ELF-1 (cell line): ENCODE data around the gene CDH23.
"Not testable (repeated sequence)": the region's sequence is repeated elsewhere in the genome, so short reads cannot be mapped to it uniquely, and the experiment has no call there.

Experiments used
- DNase-seq: peaks from one replicate; pipeline ENCODE4 v3.0.0-alpha.2; 2016; ENCODE audit warnings: low read depth, low spot score

Gene CDH23

DNA sequence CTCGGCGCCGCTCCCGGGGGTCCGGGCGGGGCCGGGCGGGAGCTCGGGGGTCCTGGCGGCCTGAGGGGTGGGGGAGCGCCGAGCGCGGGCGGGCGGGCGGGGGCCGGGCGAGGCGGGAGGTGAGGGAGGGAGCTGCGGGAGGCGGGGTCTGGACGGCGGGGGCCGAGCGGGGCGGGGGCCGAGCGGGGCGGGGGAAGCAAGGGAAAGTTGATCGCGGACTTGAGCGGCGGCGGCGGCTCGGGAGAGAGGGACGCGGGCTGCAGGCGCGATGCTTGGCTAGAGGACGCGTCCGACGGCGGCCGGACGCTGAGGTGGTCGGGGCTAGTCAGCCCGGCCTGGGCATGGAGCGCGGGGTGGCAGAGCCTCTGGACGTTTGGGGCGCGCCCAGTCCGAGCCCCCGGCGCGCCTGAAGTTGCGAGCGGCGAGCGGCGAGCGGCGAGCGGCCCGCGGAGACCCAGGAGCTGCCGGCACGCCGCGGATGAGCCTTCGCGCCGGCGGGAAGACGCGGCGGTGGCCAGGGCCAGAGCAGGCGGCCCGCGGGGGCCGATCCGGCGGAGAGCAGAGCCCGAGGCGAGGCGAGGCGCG, at the start of gene CDH23:
Gene CDH23 (plus strand): TSS at position 210 of the 585 bp plus-strand sequence. CDS start 42,912 bp downstream, outside the sequence.
- peak; percentile 47 for DNase-seq

DNA sequence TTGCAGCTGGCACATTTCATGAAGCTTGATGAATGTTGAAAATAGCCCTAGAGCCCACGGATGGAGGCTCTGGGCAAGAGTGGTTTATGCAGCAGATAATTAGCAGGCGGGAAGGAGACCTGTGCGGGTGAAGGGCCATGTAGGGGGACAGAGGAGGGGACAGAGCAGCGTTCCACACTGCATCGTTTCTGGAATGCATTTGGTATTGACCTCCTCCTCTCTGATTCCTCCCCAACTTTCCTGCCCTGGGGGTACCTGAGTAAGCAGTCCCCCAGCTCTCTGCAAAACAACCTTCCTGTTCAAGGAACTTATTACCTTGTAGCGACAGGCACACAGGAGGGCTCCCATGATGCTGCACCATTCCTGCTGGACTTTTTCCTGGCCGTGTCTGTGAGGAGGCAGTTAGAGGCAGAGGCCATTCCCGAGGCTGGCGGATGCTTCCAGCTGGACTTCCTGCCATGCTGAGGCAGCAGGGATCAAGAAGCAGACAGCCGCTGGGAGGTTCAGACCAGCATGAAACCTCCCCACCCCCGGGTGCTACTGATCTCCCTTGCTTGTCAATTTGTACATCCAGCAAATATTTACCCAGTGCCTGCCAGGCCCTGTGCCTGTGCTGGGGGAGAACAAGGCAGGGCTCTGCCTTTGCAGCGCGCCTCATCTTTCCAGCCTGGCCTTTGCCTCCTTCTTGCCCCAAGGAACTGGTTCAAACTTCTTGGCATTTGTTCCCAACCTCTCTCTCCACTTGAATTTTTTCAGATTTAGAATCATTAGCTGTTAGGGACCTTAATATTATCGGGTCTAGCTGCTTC, 48.9 kb upstream of the CDH23 start:
- no peak for DNase-seq

DNA sequence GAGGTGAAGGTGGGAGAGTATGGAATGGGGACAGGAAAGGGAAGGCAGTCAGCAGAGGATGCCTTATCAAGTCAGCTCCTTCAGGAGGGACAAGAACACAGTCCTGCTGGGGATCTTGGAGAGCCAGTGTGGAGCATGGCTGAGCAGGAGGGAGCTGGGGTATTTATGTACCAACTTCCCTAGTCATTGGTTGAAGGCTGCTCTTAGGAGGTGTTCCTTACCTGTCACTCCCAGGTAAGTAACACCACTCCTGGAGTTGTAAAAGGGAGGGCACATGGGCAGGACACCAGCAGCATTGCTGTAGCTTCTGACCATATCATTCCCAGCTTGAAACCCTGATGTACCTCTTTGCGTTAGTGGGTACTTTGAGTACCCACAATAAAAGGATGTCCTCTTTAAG, 47.9 kb upstream of the CDH23 start:
- no peak for DNase-seq

DNA sequence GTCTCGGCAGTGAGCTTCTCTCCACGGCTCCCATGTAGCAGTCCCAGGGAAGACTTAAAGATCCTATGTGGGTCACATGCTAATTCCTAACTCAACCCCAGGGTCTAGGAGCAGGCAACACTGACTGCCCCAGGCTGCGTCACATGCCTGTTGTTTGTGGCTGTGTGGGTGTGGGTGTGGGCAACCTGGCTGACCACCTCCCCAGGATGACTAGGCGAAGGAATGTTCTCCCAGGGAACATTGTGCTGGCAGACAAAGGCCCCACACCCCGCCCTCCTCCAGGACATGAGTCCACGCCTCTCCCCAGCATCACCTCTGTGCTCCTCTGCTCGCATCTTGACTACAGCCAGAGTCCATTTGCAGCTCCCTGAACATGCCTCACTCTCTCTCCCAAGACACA, 47.3 kb upstream of the CDH23 start:
- peak; percentile 75 for DNase-seq

DNA sequence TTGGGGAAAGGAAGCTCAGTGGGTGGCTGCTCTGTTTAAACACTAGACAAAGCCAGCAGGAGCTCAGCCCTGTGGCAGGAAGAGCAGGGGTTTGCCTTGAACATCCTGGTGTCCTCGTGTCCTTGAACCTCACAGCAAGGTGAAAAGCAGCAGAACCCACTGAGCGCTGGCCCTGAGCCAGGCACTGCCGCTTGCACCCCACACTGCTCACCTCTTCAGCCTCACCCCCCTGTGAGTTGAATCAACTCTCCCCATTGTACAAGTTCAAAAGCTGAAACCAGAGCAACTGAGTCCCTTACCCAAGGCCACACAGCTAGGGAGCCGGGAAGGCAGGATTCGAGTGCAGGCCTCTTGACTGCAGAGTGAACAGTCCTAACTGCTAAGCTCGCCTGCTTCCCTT, 45.6 kb upstream of the CDH23 start:
- no peak for DNase-seq

DNA sequence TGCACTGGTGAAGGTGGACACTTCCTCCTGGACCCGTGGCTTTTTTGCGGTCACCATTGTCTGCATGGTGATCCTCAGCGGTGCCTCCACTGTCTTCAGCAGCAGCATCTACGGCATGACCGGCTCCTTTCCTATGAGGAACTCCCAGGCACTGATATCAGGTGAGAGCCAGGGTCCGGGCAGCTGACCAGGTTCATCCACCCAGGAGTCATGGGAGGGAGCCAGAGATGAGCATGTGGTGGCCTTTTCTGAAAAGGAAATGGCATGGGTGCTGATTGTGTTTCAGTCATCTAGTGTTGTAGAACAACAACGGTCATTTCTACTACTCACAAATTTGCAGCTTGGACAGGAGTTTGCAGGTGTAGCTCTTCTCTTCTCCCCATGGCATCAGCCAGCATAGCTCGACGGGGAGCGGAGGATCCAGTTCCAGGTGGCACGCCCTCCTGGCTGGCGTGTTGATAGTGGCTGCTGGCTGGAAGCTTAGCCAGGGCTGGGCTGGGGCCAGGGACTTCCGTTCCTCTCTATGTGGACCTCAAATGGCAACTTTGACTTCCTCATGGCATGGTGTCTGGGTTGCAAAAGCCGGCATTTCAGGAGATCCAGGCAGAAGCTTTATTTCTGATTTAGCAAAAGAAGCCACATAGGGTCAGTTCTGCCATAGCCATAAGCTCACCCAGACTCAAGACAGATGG, 44.9 kb upstream of the CDH23 start:
- no peak for DNase-seq

DNA sequence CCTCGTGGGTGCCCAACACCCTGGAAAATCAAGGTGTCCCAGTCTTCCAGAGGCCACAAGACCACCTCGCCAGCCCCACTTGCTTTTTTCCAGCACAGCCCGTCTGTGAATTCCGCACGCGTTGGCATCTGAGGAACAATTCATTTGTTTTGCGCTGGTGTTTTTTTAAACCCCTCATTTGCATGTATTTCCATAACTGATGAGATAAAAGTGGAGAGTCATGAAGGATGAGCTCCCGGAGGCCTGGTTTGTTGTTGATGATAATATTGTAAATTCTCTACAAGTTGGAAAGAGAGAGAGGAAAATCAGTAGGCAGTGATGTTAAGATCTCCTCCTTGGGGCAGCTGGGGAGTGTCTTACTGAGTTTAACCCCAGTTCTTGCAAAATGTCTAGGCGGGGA, 43.1 kb upstream of the CDH23 start:
- DNase-seq, result no peak

DNA sequence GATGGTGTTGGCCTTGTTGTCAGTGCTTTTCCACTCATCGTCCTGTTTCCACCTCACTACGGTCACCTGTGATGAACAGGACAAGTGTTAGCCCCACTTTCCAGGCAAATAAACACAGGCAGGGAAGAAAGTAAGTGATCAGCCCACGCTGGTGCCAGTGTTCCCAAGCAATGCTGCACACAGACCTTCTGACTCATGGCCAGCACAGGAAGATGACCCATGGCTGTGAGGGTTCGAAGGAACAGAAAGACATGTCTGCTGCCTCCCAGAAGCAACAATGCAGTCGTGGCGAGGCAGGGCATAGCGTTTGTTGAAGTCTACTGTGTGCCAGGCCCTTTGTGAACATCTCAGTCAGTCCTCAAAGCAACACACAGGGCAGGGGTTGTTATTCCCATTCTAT, 41.9 kb upstream of the CDH23 start:
- DNase-seq, result no peak

DNA sequence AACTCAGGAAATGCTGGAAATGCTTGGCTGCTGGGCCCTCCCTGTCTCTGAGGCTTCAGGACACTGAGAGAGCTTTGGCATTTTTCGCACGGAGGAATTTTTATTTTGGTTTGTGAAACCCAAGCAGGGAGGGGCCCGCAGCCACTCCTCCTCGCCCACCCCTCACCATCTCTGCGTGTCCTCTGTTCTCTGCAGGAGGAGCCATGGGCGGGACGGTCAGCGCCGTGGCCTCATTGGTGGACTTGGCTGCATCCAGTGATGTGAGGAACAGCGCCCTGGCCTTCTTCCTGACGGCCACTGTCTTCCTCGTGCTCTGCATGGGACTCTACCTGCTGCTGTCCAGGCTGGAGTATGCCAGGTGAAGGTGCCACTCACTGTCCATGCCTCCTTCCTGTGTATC, 40.8 kb upstream of the CDH23 start:
- DNase-seq, result no peak

DNA sequence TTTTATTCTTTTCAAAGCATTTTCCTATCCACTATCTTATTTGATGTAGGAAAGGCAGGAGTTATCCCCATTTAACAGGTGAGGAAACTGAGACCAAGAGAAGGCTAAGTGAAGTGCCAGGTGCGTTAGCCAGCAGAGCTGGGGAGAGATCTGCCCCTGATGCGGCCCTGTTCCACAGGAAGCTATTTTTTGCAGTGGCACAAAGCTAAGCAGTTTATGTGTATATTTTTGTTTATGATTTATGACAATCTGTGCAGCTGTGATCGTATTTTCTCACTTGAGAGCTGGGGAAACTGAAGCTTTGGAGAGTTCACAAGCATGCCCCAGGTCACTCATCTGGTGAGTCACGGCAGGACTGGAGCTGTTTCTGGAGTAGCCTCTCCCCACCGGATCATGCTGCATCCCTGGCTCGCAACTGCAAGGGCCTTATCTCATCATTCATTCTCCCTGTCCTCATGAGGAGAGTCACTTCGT, 38.9 kb upstream of the CDH23 start:
- peak; percentile 43 for DNase-seq

DNA sequence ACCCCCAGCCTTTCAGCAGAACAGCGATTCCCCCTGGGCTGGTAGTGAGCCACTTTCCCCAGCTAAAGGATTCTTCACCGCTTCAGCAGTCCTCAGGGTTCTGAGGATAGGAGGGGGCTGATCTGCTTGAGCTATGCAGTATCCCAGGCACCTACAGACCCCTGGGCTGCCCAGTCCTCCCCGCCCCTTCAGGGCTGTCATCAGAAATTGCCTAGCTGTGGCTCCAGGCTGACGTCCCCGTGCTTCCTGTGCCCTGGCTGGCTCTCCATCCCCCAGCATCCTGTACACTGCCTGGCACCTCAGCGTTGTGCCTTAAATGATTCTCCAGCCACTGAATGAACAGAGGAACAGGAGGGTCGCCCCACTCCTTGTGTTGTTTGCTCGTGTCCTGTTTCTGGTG, 38.4 kb upstream of the CDH23 start:
- DNase-seq, result no peak

DNA sequence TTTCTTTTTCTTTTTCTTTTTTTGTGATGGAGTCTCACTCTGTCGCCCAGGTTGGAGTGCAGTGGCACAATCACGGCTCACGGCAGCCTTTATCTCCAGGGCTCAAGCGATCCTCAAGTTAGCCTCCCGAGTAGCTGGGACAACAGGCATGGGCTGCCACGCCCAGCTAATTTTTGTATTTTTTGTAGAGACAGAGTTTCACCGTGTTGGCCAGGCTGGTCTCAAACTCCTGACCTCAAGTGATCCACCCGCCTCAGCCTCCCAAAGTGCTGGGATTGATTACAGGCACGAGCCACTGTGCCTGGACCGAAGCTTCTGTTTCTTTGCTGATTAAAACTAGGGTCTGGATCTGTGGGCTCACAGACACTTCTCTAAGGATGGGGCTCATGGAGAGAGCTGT, 37.8 kb upstream of the CDH23 start:
- DNase-seq, result not testable (repeated sequence)

DNA sequence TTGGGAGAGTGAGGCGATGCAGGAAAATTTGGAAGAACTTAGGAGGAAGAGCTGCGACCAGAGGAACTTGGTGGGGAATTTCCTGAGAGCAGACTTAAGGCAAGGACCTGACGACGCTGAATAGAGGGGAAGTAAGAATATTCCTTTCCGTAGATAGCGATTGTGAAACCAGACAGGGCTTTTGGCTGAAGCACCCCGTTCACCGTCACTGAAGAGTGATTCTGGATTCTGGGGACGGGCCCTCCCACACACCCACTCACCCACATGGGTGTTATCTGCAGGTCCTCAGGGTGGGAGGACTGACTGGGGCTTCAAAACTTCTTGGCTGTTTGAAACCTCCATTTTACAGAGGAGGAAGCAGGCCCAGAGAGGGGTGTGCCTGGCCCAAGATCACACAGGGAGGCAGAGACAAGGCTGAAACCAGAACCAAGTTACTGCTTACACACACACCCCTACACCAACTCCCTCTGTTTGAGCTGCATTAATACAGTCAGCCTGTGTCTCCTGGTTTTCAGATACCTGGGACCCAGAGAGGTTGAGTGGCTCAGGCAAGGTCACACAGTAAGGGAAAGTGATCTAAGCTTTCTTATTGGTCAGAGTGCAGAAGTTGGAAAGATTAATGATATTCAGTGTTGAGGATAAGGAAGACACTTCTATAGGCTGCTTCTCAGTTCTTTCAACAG, 37.2 kb upstream of the CDH23 start:
- DNase-seq, result no peak

DNA sequence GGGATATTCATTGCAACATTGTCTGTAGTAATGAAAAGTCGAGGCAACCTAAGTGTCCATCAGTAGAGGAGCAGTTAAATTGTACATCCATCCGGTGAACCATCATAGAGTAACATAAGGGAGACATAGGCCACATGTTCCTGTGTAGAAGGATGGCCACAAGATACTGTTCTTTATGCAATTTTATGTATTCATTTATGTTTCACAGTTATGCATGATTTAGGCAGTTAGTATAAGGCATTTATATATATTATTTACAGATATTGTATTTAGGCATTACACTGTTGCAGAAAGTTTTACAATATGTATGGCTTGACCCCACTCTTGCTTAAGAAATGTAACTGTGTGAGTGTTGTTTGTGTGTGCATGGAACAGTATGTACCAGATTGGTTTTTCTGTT, 36.0 kb upstream of the CDH23 start:
- DNase-seq, result no peak

DNA sequence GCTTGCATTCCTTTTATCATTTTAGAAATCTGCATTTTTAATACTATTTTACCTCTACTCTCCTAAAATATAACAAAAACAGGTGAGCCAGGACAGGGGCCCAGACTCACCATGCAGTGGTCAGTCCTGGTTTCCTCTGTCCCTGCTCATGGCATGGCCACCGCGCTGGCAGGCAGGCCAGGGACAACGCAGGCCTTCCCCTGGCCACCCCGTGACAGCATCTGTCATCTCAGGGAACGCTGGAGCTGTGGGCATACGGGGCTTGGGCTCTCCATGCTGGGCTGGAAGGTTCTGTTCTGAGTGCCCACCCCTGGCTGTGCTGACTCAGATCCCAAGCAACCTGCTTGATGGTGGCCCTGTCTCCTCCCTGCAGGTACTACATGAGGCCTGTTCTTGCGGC, 35.1 kb upstream of the CDH23 start:
- no peak for DNase-seq

DNA sequence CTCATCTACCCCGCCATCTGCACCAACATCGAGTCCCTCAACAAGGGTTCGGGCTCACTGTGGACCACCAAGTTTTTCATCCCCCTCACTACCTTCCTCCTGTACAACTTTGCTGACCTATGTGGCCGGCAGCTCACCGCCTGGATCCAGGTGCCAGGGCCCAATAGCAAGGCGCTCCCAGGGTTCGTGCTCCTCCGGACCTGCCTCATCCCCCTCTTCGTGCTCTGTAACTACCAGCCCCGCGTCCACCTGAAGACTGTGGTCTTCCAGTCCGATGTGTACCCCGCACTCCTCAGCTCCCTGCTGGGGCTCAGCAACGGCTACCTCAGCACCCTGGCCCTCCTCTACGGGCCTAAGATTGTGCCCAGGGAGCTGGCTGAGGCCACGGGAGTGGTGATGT, 34.6 kb upstream of the CDH23 start:
- DNase-seq, result no peak

DNA sequence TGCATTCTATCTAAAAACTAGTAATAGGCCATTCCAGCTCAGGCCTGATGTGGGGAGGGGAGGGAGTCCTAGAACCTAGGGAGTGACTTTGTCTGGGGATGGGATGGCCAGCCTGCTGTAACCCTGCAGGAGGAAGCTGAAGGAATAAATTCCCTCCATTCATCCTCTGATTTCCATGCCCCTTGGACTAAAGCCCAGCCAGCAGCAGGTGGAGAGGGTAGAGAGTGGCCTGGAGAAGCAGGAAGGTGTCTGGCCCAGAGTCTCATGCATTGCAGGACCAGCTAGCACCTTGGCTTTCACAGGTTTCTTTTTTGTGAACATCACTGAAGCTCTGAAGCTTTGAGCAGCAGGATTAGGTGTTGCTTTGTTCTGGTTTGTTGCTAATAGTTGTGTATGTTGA, 32.8 kb upstream of the CDH23 start:
- no peak for DNase-seq

DNA sequence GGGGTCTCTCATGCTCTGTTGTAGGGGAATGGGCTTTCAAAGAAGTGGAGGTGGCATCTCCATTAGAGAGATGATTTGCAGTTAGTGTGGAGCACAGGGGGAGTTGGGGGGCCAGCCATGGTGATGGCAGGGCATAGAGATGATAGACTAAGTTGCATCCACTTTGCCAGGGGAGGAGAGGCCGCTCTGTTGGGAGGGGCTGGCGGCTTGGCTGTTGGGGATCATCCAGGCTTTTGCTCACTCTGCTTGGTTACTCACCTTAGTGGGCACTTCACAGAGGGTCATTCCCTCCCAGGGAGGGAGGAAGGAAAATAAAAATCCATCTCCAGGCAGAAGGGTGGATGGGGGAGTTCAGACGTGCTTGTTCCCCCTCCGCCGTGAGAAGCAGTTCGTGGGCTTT, 31.4 kb upstream of the CDH23 start:
- no peak for DNase-seq

DNA sequence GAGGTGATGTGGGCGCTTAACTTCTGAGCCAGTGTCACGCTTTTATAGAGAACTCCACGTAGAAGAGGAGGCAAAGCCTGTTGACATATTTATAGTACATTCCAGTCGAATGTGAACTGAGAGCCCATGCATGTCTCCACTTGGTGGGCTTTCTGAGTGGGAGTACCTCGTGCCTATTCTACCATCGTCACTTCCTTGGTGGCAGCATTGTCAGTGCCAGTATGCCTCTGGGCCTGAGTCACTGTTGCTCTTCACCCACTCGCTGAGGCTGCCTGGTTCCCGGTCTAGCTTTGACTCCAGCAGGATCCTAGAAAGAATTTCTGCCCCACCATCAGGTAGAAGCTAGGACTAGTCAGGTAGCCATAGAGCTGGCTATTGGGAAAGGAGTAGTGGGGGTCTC, 30.0 kb upstream of the CDH23 start:
- no peak for DNase-seq

DNA sequence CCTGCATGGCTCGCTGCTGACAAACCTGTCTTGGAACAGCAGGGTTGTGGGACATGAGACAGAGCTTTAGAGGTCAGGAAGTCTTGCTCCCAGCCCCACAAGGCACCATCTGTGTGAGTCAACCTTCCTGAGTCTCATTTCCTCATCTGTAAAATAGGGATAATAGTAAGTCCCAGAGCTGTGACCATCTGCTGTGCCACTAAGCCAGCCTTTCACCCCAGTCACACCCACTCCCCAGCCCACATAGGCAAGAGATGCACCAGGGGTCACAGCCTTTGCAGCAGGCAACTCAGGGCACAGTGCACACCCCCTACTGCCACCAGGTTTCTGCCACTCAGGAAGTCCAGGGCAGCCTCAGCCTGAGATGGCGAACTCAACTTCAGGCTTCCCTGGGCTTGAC, 29.4 kb upstream of the CDH23 start:
- no peak for DNase-seq

DNA sequence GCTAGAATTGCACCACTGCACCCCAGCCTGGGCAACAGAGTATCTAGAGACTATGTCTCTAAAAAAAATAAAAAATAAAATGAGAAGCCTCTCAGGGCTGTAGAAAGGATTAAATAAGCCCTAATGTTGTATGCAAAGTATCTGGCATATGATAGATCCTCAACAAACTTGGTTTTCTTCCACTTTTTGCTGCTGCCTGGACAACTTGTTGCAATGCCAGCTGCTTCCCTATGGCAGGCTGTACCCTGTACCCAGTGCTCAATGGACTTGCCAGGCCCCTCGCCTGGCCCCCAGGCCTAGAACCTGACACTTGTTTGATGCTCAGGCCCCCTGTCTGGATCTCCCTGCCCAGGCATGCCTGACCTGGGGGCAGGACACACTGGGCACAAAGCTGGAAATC, 28.5 kb upstream of the CDH23 start:
- DNase-seq, result no peak

DNA sequence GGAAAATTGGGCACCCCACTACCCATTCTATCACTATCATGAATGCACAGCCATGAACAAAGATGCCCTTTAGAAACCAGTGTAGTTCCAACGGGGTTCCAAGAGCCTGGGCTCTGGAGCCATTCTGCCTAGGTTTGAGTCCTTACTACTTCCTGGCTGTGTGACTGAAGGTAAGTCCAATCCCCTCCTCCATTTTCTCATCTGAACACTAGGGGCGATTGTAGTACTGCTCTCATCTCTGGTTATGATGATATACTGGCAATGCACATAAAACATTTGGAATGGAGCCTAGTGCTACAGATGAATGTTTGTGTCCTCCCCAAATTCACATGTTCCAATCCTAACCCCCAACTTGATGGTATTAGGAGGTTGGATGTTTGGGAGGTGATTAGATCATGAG, 28.1 kb upstream of the CDH23 start:
- DNase-seq, result no peak
